ENCODE results near the gene ZNF474. TPM values are rescaled to one million over a fixed set of nuclear protein-coding genes. Genes with fewer than 3 reads are reported as not detected.

ZNF474 gene
- total RNA-seq, 1 donor from 2014 or later, result not detected

DNA sequence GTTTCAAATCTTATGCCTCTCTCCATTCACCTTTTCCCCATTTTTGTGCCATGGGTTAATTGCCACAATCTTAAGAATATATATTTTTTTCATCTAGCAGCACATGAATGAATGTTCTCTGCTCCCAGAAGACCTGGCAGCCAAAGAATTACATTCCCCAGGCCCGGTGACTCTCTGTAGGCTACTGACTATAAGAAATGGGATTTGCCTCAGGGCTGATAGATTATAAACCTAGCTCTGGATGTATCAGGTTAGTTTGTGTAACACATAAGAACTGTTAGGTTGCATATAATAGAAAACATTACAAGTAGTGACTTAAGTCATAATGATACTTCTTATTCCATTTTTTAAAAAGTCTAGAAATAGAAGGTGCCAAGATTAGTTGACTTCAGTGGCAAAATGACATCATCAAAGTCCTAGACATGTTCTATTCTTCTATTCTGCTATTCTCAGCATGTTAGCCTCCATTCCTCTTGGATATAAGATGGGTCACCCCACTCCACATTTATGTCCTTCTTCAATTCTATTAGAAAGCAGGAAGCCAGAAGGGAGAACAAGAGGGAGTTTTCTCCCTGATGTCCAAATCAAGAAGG is 10.9 kb upstream of the ZNF474 start:
- no peaks in the 10 kb centered on the region for H3K9me3 Mint-ChIP-seq (ENCODE audit: unreplicated experiment)
- H3K27me3 Mint-ChIP-seq (ENCODE audit: unreplicated experiment), result no peaks in the 10 kb centered on the region
- no peak overlapping the region for H3K4me3 Mint-ChIP-seq (ENCODE audit: unreplicated experiment)
- TF ChIP-seq, protein P1, sequence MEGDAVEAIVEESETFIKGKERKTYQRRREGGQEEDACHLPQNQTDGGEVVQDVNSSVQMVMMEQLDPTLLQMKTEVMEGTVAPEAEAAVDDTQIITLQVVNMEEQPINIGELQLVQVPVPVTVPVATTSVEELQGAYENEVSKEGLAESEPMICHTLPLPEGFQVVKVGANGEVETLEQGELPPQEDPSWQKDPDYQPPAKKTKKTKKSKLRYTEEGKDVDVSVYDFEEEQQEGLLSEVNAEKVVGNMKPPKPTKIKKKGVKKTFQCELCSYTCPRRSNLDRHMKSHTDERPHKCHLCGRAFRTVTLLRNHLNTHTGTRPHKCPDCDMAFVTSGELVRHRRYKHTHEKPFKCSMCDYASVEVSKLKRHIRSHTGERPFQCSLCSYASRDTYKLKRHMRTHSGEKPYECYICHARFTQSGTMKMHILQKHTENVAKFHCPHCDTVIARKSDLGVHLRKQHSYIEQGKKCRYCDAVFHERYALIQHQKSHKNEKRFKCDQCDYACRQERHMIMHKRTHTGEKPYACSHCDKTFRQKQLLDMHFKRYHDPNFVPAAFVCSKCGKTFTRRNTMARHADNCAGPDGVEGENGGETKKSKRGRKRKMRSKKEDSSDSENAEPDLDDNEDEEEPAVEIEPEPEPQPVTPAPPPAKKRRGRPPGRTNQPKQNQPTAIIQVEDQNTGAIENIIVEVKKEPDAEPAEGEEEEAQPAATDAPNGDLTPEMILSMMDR (IDR thresholded peaks at IDR 0.05), result no peak
- H3K36me3 Mint-ChIP-seq (ENCODE audit: unreplicated experiment), result no peaks in the 10 kb centered on the region
- H3K27ac Mint-ChIP-seq (ENCODE audit: unreplicated experiment), result no peak overlapping the region
- H3K4me1 Mint-ChIP-seq (ENCODE audit: unreplicated experiment), result peaks cover 2% of the 10 kb centered on the region
- DNase-seq (ENCODE audit: extremely low spot score, unreplicated experiment), result no peak

GRCh38 chr5:122119205-122119604 is 10.1 kb upstream of the ZNF474 start:
- Mint-ChIP-seq H3K4me3 (ENCODE audit: unreplicated experiment) (no peak overlapping the region), H3K27me3 (ENCODE audit: unreplicated experiment) (no peaks in the 10 kb centered on the region), H3K27ac (ENCODE audit: unreplicated experiment) (no peak overlapping the region), H3K36me3 (ENCODE audit: unreplicated experiment) (no peaks in the 10 kb centered on the region), H3K4me1 (ENCODE audit: unreplicated experiment) (peaks cover 2% of the 10 kb centered on the region), H3K9me3 (ENCODE audit: unreplicated experiment) (no peaks in the 10 kb centered on the region)
- no peak for DNase-seq (ENCODE audit: extremely low spot score, unreplicated experiment)
- TF ChIP-seq, protein P1 (IDR thresholded peaks at IDR 0.05), result no peak

DNA sequence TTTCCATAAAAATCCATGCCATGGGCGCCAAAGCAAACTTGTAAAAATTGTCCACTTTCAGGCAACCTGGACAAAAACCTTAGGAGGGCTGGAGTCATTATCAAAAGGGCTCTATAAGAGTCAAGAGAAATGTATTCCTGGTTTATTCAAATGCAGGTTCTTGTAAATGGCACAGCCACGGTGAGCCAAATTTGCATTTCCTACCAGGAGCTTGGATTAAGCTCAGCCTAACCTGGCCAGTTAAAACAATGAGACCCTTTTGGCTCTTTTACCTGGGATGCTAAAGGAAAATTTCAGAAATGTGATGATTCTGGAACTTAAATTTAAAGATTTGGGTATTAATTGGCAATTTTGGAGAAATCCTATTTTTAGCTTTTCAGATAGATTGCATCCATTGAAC is 8.9 kb upstream of the ZNF474 start:
- no peaks in the 10 kb centered on the region for H3K36me3 Mint-ChIP-seq (ENCODE audit: unreplicated experiment)
- H3K27ac Mint-ChIP-seq (ENCODE audit: unreplicated experiment), result no peak overlapping the region
- no peaks in the 10 kb centered on the region for H3K27me3 Mint-ChIP-seq (ENCODE audit: unreplicated experiment)
- DNase-seq (ENCODE audit: extremely low spot score, unreplicated experiment), result no peak
- TF ChIP-seq, protein P1 (IDR thresholded peaks at IDR 0.05), result no peak
- no peak overlapping the region for H3K4me3 Mint-ChIP-seq (ENCODE audit: unreplicated experiment)
- no peaks in the 10 kb centered on the region for H3K9me3 Mint-ChIP-seq (ENCODE audit: unreplicated experiment)
- H3K4me1 Mint-ChIP-seq (ENCODE audit: unreplicated experiment), result peaks cover 2% of the 10 kb centered on the region

DNA sequence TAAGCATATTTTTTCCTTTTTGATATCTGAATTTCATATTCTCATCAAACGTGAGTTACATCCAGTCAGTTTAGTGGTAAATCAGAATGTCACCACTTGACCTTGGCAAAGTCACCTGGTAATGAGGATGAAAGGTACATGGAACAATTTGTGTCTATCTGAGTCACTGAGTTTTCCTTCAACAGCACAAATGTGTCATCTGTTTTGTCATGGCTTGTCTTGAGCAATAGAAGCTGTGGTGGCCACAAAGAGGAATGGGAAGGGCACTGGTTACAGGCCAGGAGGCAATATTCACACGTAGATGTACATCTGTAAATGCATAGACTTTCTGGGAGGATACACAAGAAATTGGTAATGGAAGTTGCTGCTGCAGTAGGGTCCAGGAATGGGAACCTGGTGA is 8.4 kb upstream of the ZNF474 start:
- no peak overlapping the region for H3K27ac Mint-ChIP-seq (ENCODE audit: unreplicated experiment)
- no peak overlapping the region for H3K4me3 Mint-ChIP-seq (ENCODE audit: unreplicated experiment)
- DNase-seq (ENCODE audit: extremely low spot score, unreplicated experiment), result no peak
- H3K36me3 Mint-ChIP-seq (ENCODE audit: unreplicated experiment), result no peaks in the 10 kb centered on the region
- H3K27me3 Mint-ChIP-seq (ENCODE audit: unreplicated experiment), result no peaks in the 10 kb centered on the region
- peaks cover 3% of the 10 kb centered on the region for H3K4me1 Mint-ChIP-seq (ENCODE audit: unreplicated experiment)
- H3K9me3 Mint-ChIP-seq (ENCODE audit: unreplicated experiment), result no peaks in the 10 kb centered on the region
- TF ChIP-seq, protein P1 (IDR thresholded peaks at IDR 0.05), result no peak

DNA sequence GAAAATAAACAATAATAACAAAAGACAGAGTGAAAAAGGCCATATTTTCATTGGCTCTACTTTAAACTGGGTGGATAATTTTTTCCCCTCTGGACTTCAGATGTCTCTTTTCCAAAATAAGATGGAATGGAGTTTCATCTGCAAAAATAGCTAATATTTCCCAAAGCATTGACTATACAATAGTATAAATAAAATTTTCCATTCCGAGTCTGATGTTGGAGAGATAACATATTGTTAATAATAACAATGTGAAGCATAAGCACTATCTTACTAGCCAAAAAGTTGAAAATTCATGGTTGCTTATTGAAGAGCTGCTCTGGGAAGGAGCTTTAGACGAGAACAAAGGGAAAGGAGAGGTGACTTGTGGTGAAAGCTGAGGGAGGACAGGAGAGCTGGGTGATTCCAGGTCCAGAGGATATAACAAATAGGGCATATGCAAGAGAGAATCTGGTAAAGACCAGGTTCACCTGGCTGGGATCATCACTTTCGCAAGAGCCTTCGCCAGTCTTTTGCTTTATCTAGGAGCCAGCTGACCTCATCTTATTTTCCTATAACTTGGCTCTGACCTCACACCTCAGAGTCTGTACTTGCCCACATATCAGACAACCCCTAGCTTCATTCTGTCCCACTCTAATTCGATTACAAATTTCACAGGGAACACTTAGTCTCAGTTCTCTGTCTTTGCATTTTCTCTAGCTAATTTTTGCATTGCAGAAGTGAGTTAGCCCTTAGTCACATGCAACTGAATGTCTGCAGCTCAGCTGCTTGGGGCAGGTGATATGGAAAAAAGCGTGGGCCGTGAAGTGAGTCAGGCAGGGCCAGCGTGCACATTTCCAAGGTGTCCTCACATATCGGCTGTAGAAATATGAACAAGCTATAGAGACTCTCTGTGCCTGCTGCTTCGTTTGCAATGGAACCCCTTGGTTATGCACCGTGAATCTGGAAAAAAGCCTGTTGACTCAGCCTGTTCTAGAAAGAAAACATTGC is 7.6 kb upstream of the ZNF474 start:
- no peak for DNase-seq (ENCODE audit: extremely low spot score, unreplicated experiment)

More for the DNA sequence above, 7.6 kb upstream of the ZNF474 start:
- TF ChIP-seq, protein P1 (IDR thresholded peaks at IDR 0.05), result no peak
- no peaks in the 10 kb centered on the region for H3K36me3 Mint-ChIP-seq (ENCODE audit: unreplicated experiment)
- no peak overlapping the region for H3K4me3 Mint-ChIP-seq (ENCODE audit: unreplicated experiment)
- H3K4me1 Mint-ChIP-seq (ENCODE audit: unreplicated experiment), result peaks cover 7% of the 10 kb centered on the region
- H3K9me3 Mint-ChIP-seq (ENCODE audit: unreplicated experiment), result no peaks in the 10 kb centered on the region
- H3K27me3 Mint-ChIP-seq (ENCODE audit: unreplicated experiment), result no peaks in the 10 kb centered on the region
- H3K27ac Mint-ChIP-seq (ENCODE audit: unreplicated experiment), result no peak overlapping the region

Data from osteocyte (in vitro differentiated cells).